HG03103 (cell line): Measurements from ENCODE around the gene LENG1.

Experiments
- ATAC-seq: cut with Tn5 transposase; IDR thresholded peaks from one replicate; pipeline ENCODE4 v1.9.1; 2021; ENCODE audit warnings: low read depth; ENCODE audit not compliant: unreplicated experiment

Gene LENG1

GRCh38 chr19:54165222-54165621 lies 5.7 kb upstream of the LENG1 start:
- no peak for ATAC-seq

GRCh38 chr19:54164369-54165068 lies 5.0 kb upstream of the LENG1 start:
- no peak for ATAC-seq

GRCh38 chr19:54162884-54163283 lies 3.4 kb upstream of the LENG1 start:
- ATAC-seq: no peak

GRCh38 chr19:54162241-54162805 lies 2.8 kb upstream of the LENG1 start:
- no peak for ATAC-seq

GRCh38 chr19:54160854-54161253 lies 1.3 kb upstream of the LENG1 start:
- no peak for ATAC-seq

- ATAC-seq: peak; percentile 1
Observed at GRCh38 chr19:54160182-54160811, 776 bp upstream of the LENG1 start.

- ATAC-seq: no peak
Observed at GRCh38 chr19:54158812-54159351, 639 bp downstream of the LENG1 start.

- no peak for ATAC-seq
Observed at GRCh38 chr19:54156953-54157352, 2.6 kb downstream of the LENG1 start.

GRCh38 chr19:54156490-54156889 lies 3.0 kb downstream of the LENG1 start:
- no peak for ATAC-seq

- no peak for ATAC-seq
Observed at GRCh38 chr19:54155694-54156093, 3.8 kb downstream of the LENG1 start.

GRCh38 chr19:54154603-54155345 lies 4.7 kb downstream of the LENG1 start:
- no peak for ATAC-seq

- no peak for ATAC-seq
Observed at GRCh38 chr19:54153731-54154326, 5.7 kb downstream of the LENG1 start.

- no peak for ATAC-seq
Observed at GRCh38 chr19:54152878-54153524, 6.5 kb downstream of the LENG1 start.

GRCh38 chr19:54152267-54152666 lies 7.3 kb downstream of the LENG1 start:
- ATAC-seq: no peak

- no peak for ATAC-seq
Observed at GRCh38 chr19:54151362-54152035, 8.0 kb downstream of the LENG1 start.

- no peak for ATAC-seq
Observed at GRCh38 chr19:54149021-54149812, 10.3 kb downstream of the LENG1 start.

GRCh38 chr19:54148158-54148557 lies 11.4 kb downstream of the LENG1 start:
- no peak for ATAC-seq

- no peak for ATAC-seq
Observed at GRCh38 chr19:54147676-54148075, 11.8 kb downstream of the LENG1 start.
